ENCODE measurements around the gene B4GALT6.

DNA sequence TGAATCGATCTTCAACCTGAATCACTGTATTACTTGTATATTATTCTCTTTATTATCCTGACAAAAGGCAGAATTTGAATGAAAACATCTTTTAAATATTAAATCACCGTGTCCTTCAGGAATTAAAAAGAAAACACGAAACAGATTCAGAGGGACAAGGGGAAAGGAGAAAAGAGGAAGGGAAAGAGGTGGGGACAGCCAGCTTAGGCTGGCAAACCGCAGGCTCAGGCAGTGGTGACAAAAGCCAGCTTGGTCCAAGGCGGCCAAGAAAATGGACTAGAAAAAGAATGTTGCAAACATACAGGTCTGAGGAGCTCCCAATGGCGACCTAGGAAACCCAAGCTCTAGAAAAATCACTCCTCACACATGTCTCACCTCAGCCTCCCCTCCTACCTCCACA is 6.8 kb downstream of the B4GALT6 start:
- TF ChIP-seq, protein P1, sequence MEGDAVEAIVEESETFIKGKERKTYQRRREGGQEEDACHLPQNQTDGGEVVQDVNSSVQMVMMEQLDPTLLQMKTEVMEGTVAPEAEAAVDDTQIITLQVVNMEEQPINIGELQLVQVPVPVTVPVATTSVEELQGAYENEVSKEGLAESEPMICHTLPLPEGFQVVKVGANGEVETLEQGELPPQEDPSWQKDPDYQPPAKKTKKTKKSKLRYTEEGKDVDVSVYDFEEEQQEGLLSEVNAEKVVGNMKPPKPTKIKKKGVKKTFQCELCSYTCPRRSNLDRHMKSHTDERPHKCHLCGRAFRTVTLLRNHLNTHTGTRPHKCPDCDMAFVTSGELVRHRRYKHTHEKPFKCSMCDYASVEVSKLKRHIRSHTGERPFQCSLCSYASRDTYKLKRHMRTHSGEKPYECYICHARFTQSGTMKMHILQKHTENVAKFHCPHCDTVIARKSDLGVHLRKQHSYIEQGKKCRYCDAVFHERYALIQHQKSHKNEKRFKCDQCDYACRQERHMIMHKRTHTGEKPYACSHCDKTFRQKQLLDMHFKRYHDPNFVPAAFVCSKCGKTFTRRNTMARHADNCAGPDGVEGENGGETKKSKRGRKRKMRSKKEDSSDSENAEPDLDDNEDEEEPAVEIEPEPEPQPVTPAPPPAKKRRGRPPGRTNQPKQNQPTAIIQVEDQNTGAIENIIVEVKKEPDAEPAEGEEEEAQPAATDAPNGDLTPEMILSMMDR (IDR thresholded peaks at IDR 0.05), result no peak
- no peak for TF ChIP-seq POLR2AphosphoS5 (IDR thresholded peaks at IDR 0.05)
- TF ChIP-seq POLR2A (IDR thresholded peaks at IDR 0.05), result no peak

Data from upper lobe of left lung (tissue), 4 donors.